HEK293 (cell line): ENCODE measurements around the gene DHX9.

Experiments used
- CTCF ChIA-PET: fragments of 350-600 bp; formaldehyde crosslinking; extraction: SDS; loops from one replicate; lab custom pipeline; 2021; ENCODE audit warnings: antibody characterized with exemption; lab: Yijun Ruan, JAX
- POLR2A ChIA-PET: fragments of 300-600 bp; formaldehyde crosslinking; extraction: SDS; loops from one replicate; lab custom pipeline; 2020; ENCODE audit warnings: antibody characterized with exemption, inconsistent platforms; lab: Yijun Ruan, JAX
- H3K27ac ChIP-seq: fragments of 200-500 bp; sonication (Bioruptor generic); 2 replicates; pipeline ENCODE4 v1.5.1; 2014; ENCODE audit warnings: low read depth, low read length, control low read depth, inconsistent platforms; ENCODE audit errors: extremely low read depth
- H3K36me3 ChIP-seq, 2 experiments: fragments of 200-500 bp in 1 of 2; sonication (Bioruptor generic) in 1 of 2; 1 replicate in 1 of 2; 2 replicates in 1 of 2; pipeline ENCODE4 v1.5.1; 2014 to 2017; ENCODE audit warnings: inconsistent platforms in 2 of 2, low read length in 2 of 2; ENCODE audit not compliant: control insufficient read depth in 2 of 2, insufficient read depth in 1 of 2
- H3K4me1 ChIP-seq: fragments of 200-500 bp; sonication (Bioruptor generic); 2 replicates; pipeline ENCODE4 v1.5.1; 2014; ENCODE audit warnings: mild to moderate bottlenecking, low read length, inconsistent platforms; ENCODE audit not compliant: control insufficient read depth, insufficient read depth
- H3K4me3 ChIP-seq: 2 replicates; pipeline ENCODE4 v1.5.1; 2011; ENCODE audit warnings: low read depth, mild to moderate bottlenecking, control low read depth, low read length, moderate library complexity
- H3K9me3 ChIP-seq: fragments of 200-500 bp; sonication (Bioruptor generic); 2 replicates; pipeline ENCODE4 v1.5.1; 2014; ENCODE audit warnings: low read depth, low read length, inconsistent platforms; ENCODE audit not compliant: control insufficient read depth, insufficient read depth
- HOXA7 ChIP-seq: sonication (generic); formaldehyde crosslinking; IDR thresholded peaks from 2 replicates; pipeline ENCODE4 v1.8.1; 2022; ENCODE audit warnings: missing genetic modification reagents, borderline replicate concordance
- ZFP69B ChIP-seq: fragments of 450-650 bp; formaldehyde crosslinking; IDR thresholded peaks from 2 replicates; pipeline ENCODE4 v1.5.1; 2016; ENCODE audit warnings: missing biosample characterization, missing genetic modification characterization
- ZNF341 ChIP-seq: fragments of 450-650 bp; formaldehyde crosslinking; IDR thresholded peaks from 2 replicates; pipeline ENCODE4; 2016; ENCODE audit warnings: low read depth, missing biosample characterization, missing genetic modification characterization
- ZNF433 ChIP-seq: fragments of 450-650 bp; formaldehyde crosslinking; IDR thresholded peaks from 2 replicates; pipeline ENCODE4 v1.5.1; 2016; ENCODE audit warnings: missing biosample characterization, missing genetic modification characterization, low read depth
- ZNF555 ChIP-seq: fragments of 450-650 bp; formaldehyde crosslinking; conservative IDR thresholded peaks from 2 replicates; pipeline ENCODE4 v1.5.1; 2017; ENCODE audit warnings: missing biosample characterization, mild to moderate bottlenecking, missing genetic modification characterization, inconsistent platforms
- ZNF629 ChIP-seq: fragments of 450-650 bp; formaldehyde crosslinking; IDR thresholded peaks from 2 replicates; pipeline ENCODE4 v1.5.1; 2017; ENCODE audit warnings: missing biosample characterization, missing genetic modification characterization
- ZNF660 ChIP-seq: fragments of 450-650 bp; IDR thresholded peaks from 2 replicates; pipeline ENCODE4 v1.5.1; 2018; ENCODE audit warnings: missing biosample characterization, mild to moderate bottlenecking, missing genetic modification characterization
- ZNF792 ChIP-seq: fragments of 450-650 bp; formaldehyde crosslinking; IDR thresholded peaks from 2 replicates; pipeline ENCODE4 v1.5.1; 2016; ENCODE audit warnings: missing biosample characterization, missing genetic modification characterization
- ZNF843 ChIP-seq: fragments of 450-650 bp; formaldehyde crosslinking; IDR thresholded peaks from 2 replicates; pipeline ENCODE4 v1.5.1; 2016; ENCODE audit warnings: missing biosample characterization, missing genetic modification characterization
- ZSCAN30 ChIP-seq: fragments of 450-650 bp; IDR thresholded peaks from 2 replicates; pipeline ENCODE4 v1.5.1; 2018; ENCODE audit warnings: missing biosample characterization, mild to moderate bottlenecking, missing genetic modification characterization, moderate library complexity
- TF ChIP-seq, protein P1 (sequence below): fragments of 450-650 bp; formaldehyde crosslinking; IDR thresholded peaks from 2 replicates; pipeline ENCODE4 v1.5.1; 2016; ENCODE audit warnings: missing biosample characterization, missing genetic modification characterization, borderline replicate concordance
- TF ChIP-seq, protein P2 (sequence below): fragments of 450-650 bp; formaldehyde crosslinking; IDR thresholded peaks from 2 replicates; pipeline ENCODE4 v1.5.1; 2016; ENCODE audit warnings: missing biosample characterization, missing genetic modification characterization

The DHX9 gene

DNA sequence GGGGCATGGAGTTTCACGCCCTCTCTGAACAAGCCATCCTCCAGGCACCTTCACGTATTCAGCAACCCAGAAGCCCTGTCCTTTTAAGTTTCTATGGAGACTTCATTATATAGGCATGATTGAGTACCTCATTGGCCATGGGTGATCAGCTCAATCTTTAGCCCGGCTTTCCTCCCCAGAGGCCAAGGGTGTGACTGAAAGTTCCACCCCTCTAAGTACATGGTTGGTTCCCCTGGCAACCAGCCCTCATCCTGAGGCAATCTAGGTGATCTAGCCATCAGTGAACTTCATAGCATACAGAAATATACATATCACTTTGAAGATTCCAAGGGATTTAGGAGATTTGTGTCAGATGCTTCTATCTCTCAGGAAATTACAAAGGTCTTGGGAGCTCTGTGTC lies 21.3 kb upstream of the DHX9 start:
- POLR2A ChIA-PET = no interaction called here
- TF ChIP-seq HOXA7 (CRISPR knock-in tag) = no peak
- TF ChIP-seq ZNF341 (tag by site-specific recombination) = no peak
- CTCF ChIA-PET = no interaction called here
- H3K4me1 ChIP-seq = no peaks in the 10 kb centered on the region
- H3K36me3 ChIP-seq = peaks cover 4 to 68% of the 10 kb centered on the region in 2 experiments
- no peak overlapping the region for H3K27ac ChIP-seq
- no peak overlapping the region for H3K4me3 ChIP-seq
- no peaks in the 10 kb centered on the region for H3K9me3 ChIP-seq

DNA sequence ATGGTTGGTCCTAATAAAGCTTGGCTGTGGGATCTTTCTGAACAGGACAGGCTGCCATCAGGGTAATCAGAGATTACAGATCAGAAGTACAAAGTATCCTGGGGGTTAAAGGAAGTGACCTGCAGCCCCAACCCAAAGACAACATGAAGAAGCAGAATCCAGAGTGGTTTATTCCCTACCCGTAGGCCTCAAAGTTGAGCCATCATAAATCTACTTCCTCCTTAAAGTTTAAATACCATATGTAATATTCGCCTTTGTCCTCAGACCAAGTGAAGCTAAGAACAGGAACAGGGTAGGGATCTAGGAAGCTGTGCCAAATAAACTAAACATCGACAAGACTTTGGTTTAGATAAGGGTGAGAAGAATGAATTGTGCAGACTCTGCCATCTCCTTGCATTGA lies 15.9 kb upstream of the DHX9 start:
- TF ChIP-seq ZNF792 (tag by site-specific recombination) = no peak
- TF ChIP-seq ZNF433 (tag by site-specific recombination) = no peak
- TF ChIP-seq, protein P1, sequence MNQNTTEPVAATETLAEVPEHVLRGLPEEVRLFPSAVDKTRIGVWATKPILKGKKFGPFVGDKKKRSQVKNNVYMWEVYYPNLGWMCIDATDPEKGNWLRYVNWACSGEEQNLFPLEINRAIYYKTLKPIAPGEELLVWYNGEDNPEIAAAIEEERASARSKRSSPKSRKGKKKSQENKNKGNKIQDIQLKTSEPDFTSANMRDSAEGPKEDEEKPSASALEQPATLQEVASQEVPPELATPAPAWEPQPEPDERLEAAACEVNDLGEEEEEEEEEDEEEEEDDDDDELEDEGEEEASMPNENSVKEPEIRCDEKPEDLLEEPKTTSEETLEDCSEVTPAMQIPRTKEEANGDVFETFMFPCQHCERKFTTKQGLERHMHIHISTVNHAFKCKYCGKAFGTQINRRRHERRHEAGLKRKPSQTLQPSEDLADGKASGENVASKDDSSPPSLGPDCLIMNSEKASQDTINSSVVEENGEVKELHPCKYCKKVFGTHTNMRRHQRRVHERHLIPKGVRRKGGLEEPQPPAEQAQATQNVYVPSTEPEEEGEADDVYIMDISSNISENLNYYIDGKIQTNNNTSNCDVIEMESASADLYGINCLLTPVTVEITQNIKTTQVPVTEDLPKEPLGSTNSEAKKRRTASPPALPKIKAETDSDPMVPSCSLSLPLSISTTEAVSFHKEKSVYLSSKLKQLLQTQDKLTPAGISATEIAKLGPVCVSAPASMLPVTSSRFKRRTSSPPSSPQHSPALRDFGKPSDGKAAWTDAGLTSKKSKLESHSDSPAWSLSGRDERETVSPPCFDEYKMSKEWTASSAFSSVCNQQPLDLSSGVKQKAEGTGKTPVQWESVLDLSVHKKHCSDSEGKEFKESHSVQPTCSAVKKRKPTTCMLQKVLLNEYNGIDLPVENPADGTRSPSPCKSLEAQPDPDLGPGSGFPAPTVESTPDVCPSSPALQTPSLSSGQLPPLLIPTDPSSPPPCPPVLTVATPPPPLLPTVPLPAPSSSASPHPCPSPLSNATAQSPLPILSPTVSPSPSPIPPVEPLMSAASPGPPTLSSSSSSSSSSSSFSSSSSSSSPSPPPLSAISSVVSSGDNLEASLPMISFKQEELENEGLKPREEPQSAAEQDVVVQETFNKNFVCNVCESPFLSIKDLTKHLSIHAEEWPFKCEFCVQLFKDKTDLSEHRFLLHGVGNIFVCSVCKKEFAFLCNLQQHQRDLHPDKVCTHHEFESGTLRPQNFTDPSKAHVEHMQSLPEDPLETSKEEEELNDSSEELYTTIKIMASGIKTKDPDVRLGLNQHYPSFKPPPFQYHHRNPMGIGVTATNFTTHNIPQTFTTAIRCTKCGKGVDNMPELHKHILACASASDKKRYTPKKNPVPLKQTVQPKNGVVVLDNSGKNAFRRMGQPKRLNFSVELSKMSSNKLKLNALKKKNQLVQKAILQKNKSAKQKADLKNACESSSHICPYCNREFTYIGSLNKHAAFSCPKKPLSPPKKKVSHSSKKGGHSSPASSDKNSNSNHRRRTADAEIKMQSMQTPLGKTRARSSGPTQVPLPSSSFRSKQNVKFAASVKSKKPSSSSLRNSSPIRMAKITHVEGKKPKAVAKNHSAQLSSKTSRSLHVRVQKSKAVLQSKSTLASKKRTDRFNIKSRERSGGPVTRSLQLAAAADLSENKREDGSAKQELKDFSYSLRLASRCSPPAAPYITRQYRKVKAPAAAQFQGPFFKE = no peak
- no peak for TF ChIP-seq ZNF660 (tag by site-specific recombination)
- TF ChIP-seq ZNF843 (tag by site-specific recombination) = no peak
- no peak for TF ChIP-seq ZNF555 (tag by site-specific recombination)
- Histone ChIP-seq H3K27ac (no peak overlapping the region), H3K4me3 (no peak overlapping the region), H3K4me1 (no peaks in the 10 kb centered on the region), H3K36me3 (peaks cover 0 to 44% of the 10 kb centered on the region in 2 experiments; a peak in 1 of 3 replicates), H3K9me3 (no peaks in the 10 kb centered on the region)
- POLR2A ChIA-PET = no interaction called here
- CTCF ChIA-PET = no interaction called here

DNA sequence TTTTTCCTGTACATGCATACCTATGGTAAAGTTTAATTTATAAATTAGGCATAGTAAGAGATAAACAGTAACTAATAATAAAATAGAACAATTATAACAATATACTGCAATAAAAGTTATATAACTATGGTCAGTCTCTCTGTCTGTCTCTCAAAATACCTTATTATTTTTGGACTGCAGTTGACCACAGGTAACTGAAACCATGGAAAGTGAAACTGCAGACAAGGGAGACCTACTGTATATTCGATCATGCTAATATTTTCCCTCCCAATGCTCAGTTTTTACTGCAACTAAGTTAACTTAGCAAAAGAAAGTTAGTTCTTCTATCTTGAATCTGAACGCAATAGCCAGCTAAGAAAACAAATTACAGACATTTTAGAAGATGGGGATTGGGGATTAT lies 12.3 kb upstream of the DHX9 start:
- POLR2A ChIA-PET = no interaction called here
- CTCF ChIA-PET = interaction anchor here (1.1 kb wide), 1 partner anchor 232 kb away, joined by 5 read pairs; no protein-coding TSS in a partner anchor

More for the DNA sequence above, 12.3 kb upstream of the DHX9 start:
- Histone ChIP-seq H3K4me3 (no peak overlapping the region), H3K27ac (no peak overlapping the region)
- TF ChIP-seq ZSCAN30 (tag by site-specific recombination) = no peak
- TF ChIP-seq, protein P2, sequence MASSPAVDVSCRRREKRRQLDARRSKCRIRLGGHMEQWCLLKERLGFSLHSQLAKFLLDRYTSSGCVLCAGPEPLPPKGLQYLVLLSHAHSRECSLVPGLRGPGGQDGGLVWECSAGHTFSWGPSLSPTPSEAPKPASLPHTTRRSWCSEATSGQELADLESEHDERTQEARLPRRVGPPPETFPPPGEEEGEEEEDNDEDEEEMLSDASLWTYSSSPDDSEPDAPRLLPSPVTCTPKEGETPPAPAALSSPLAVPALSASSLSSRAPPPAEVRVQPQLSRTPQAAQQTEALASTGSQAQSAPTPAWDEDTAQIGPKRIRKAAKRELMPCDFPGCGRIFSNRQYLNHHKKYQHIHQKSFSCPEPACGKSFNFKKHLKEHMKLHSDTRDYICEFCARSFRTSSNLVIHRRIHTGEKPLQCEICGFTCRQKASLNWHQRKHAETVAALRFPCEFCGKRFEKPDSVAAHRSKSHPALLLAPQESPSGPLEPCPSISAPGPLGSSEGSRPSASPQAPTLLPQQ (tag by site-specific recombination) = no peak
- no peak for TF ChIP-seq ZNF629
- TF ChIP-seq, protein P1 = no peak
- no peak for TF ChIP-seq ZFP69B (tag by site-specific recombination)
- TF ChIP-seq, all 188 proteins: peak for 0
- Histone ChIP-seq H3K9me3 (no peaks in the 10 kb centered on the region), H3K4me1 (no peaks in the 10 kb centered on the region), H3K36me3 (peaks cover 0 to 20% of the 10 kb centered on the region in 2 experiments; a peak in 1 of 3 replicates)
